GM18873 (cell line): ENCODE data around the gene ARSG.

Source experiments
- ATAC-seq: cut with Tn5 transposase; IDR thresholded peaks from one replicate; pipeline ENCODE4 v1.9.1; 2021; ENCODE audit warnings: mild to moderate bottlenecking, moderate library complexity, moderate number of reproducible peaks; ENCODE audit not compliant: unreplicated experiment, low FRiP score

Gene ARSG

DNA sequence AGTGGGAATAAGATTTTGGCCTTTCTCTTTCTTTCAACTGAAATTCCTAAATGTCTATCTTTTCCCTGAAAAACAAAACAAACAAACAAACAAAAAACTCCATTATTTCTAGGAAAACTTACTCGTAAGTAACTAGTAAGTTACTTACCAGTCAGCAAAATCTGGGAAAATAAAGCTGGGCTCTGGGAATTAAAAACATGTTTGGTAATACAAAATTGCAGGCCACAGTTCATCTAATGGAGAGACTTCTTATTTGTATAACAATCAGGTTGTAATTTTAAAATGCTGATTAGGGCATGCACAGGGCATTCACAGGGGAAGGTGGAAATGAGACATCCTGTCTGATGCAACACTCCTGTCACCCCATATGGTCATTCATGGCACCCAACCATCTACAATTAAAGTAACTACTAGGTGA, 169.8 kb downstream of the ARSG start:
- no peak for ATAC-seq

GRCh38 chr17:68461589-68461988, 170.3 kb downstream of the ARSG start:
- ATAC-seq, result no peak

- ATAC-seq, result peak; percentile 21
These were observed 171.3 kb downstream of the ARSG start for GRCh38 chr17:68462381-68463210.

DNA sequence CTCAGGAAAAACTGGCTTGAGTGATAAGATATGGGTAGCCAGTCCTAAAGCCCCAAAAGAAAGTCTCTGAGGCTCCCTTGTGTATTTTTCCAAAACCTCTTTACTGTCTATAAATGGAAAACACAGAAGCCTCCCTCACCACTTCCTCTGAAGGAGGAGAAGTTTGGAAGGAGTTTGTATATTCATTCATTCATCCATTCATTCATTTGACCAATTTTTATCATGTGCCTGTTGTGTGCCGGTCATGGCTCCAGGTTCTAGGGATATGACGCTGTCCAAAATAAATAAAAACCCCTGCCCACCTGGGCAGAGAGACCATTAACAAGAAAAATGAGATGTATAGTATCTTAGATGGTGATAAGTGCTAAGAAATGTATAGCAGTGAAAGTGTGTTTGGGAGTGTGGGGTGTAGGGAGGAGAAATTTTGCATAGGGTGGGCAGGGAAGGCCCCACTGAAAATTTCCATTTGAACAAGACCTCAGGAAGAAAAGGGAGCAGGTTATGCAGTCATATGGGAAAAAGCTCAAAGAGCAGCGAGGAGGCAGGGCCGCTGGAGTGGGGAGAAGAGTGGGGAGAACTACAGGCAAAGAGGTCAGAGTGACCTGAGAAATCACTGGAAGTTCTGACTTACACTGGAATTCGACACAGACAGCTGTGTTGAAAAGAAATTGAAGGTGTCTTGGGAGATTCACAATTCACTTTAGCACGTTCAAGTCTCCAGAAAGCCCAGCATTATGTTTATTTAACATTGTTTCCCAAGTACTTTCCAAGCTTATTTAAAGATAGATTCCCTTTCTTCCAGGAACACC, 172.1 kb downstream of the ARSG start:
- ATAC-seq, result no peak

DNA sequence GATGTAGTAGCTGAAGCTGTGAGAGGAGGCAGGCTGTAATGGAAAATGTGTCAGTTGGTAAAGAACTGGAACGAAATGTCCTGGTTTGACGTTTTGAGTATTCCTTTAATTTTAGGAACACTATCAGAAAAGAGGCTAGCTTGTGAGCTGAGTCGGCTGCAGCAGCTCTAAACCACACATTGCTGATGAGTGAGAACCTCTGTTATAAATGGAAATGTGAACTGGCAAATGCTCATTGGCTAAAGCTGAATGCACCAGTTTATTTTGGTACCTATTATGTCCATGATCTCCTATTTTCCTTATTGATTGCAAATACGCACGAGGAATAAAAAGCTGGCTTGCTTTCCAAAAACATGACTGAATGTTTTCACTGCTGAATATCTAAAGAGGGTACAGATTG, 177.0 kb downstream of the ARSG start:
- no peak for ATAC-seq

DNA sequence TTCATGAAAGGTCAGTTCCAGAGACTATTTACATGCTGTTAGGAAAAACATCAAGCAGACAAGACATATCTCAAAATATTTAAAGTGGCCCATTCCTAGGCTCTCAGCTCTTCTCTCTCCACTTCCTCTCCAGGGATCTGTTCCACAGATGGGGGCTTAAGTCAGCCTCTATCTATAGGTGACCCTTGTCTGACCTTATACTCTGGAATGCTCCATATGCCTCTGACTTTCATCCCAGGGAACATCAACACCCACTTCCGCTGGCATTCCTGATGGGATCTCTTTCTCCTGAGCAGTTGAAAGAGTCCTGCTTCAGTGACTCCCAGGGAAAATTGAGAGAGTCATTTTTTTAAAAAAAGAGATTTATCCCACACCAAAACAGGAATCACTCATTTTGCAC, 177.5 kb downstream of the ARSG start:
- ATAC-seq, result no peak
